SW480 (cell line): ENCODE results near the gene ZBTB34.
A peak's percentile ranks its signal among the peaks of the same experiment; 100 is the strongest.

Experiments
- DNase-seq: peaks from one replicate; pipeline ENCODE4 v3.0.0-alpha.2; 2016; ENCODE audit warnings: low spot score

The ZBTB34 gene

DNA sequence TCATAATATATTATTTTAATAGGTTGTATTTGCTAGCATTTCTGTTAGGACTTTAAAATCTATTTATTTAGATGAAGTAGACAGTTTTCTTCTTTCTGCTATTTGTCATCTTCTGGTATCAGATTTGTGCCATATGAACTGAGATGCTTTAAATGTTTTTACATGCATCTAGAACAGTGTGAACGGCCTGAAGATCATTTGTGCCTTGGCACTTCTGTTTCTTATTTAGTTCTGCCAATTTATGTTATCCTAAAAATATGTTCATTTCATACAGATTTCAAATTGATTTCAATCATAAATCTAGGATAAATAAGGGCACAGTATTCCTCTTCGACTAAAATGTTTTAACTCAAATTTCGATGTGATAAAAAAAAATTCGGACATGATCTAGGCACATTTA, 16.1 kb downstream of the ZBTB34 start:
- no peak for DNase-seq

DNA sequence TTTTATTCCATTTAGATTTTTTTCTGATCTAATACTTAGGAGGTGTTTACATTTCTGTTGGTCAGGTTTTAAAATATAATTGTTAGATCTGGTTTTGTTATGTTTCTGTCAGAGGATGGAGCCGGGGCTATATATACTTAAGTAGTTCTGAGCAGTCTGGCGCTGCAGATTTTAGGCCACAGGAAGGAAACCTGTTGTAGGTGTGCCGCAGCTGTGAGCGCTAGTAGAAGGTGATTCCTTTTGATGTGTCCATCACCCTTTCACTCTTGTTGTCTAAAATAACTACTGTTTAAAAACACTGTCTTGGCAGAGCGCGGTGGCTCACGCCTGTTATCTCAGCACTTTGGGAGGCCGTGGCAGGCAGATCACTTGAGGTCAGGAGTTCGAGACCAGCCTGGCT, 17.0 kb downstream of the ZBTB34 start:
- no peak for DNase-seq

DNA sequence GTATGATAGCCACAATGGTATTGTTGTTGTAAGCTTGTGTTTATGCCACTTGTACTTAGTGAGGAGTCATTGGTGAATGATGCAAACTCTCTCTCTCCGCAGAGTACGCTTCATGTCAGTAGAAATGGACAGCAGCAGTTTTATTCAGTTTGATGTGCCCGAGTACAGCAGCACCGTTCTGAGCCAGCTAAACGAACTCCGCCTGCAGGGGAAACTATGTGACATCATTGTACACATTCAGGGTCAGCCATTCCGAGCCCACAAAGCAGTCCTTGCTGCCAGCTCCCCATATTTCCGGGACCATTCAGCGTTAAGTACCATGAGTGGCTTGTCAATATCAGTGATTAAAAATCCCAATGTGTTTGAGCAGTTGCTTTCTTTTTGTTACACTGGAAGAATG, 18.8 kb downstream of the ZBTB34 start:
- no peak for DNase-seq

DNA sequence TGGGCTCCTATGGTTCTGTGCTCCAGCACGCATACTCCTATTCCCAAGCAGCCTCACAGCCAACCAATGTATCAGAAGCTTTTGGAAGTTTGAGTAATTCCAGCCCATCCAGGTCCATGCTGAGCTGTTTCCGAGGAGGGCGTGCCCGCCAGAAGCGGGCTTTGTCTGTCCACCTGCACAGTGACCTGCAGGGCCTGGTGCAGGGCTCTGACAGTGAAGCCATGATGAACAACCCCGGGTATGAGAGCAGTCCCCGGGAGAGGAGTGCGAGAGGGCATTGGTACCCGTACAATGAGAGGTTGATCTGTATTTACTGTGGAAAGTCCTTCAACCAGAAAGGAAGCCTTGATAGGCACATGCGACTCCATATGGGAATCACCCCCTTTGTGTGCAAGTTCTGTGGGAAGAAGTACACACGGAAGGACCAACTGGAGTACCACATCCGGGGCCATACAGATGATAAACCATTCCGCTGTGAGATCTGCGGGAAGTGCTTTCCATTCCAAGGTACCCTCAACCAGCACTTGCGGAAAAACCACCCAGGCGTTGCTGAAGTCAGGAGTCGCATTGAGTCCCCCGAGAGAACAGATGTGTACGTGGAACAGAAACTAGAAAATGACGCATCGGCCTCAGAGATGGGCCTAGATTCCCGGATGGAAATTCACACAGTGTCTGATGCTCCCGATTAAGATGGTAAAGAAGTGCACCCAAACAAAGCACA, 19.9 kb downstream of the ZBTB34 start:
- DNase-seq, result no peak

DNA sequence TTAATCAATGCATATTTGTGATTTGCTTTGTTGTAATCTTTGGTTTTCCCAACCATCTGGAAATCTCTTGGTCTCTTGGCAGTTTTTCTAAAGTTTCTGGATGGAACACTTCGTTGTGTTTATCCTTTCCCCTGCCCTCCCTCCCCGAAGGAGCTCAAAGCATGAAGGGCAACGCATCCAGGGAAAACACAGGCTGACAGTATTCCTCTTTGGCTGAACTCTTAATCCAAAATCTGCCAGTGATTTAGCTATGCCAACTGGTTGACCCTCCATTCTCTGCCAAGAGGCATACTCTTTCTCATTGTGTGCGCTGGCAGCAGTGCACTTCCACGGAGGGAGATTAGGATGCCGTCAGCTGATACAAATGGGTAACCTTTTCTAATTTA, 20.5 kb downstream of the ZBTB34 start:
- DNase-seq, result no peak

DNA sequence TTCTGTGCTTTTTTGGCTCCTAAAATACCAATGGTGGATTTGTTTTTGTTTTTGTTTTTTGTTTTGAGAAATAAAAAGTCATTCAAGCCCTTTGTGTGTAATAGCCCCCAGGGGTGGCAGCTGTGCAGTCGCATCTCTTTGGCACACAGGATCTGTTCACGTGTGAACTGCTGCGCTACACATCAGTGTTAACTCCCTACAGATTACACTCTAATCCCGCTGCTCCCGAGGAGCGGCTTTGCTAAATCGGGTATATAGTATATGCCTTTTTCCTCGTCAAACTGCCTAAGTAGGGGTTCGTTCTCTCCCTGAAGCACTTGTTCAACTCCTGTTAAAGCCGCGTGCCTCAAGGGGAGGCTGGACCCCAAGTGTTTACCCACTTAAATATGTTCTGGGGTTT, 22.3 kb downstream of the ZBTB34 start:
- no peak for DNase-seq

DNA sequence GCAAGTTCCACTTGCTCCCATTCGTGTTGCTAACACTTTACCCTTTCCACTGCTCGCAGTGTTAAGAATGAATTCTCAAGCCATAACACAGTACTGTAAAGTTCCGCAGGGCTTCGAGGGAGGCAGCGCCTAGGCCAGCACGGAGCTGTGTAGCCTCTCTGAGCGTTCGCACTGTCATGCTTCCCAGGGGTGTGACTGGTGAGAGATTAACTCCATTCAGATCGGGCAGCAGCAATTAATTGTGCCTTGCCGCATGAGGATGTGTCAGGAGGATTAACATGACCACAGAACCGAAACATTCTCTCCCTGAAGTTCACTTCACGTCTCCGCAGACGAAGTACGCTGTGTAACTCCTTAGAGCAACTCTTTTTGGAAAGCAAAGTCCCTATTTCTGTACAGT, 23.2 kb downstream of the ZBTB34 start:
- DNase-seq, result no peak

DNA sequence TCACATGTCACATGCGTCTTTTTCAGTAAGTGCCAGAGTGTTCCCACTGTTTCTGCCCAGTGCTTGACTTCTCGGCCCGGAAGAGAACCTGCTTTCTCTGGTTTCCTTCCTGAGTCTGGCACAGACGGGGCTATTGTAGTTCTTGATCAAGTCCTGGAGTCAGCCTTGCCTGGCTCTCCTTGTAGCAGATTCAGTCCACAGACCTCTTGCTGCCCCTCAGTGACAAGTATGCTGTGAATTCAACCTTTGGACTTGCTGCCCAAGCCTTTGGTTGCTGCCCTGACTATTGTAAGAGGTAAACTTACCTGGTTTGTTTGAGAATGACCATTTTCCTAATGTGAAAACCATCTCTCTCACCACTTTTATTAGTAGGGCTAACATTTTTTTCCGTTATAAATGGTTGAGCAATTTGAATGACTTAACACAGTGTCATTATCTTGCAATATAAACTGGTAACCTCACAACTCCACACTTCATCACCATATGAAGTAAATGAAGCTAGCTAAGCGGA, 24.7 kb downstream of the ZBTB34 start:
- DNase-seq, result no peak

DNA sequence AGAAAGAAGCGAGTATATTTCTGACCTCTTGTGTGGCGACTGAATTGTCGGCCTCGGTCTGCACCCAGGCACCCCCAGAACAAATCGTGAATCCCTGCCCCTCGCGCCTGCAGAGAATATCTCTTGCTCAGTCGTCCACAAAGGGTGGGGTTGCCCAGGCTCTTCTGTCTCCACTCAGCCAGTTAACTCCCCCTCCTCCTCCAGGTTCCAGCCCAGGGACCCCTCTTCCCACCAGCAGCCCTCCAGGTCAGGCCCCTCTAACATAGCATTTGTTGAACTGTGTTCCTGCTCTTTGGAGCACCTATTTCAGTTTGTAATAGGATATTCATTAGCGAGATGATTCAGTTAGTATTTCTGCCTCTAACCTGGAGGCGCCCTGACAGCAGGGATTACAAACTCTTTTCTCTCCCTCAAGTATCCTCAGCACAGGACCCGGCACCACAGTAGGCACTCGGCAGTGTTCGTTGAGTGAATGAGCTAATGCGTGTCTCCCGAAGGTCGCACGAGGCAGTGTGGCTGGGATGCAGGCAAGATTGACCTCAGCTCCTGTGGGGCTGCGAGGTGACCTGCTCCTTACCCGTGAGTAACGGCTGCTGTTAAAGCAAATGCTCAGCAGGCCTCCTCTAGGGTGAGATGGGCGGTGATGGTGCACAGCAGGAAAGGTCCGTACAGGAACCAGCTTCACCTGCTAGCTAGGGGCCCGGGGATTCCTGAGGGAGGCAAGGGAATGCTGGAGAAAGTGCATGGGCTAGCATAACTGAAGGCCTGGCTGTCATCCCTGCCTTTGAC, 25.8 kb downstream of the ZBTB34 start:
- no peak for DNase-seq

DNA sequence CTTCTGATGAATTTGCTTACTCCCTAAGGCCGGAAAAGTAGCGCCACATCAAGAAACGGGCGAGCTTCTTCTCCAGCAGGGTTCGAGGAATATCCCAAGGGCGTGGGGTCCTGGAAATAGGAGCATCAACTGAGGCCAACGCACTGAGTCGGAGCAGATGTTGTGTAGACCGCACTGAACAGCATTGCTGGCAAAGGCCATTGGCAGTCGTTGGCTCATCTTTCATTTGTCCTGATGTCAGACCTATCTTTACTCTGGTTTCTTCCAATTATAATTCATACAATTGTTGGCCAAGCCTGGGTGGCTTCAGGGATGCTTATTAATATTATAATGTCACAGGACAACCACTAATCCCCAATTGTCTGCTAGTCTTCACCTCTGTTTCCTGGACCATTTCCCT, 26.5 kb downstream of the ZBTB34 start:
- DNase-seq, result no peak

DNA sequence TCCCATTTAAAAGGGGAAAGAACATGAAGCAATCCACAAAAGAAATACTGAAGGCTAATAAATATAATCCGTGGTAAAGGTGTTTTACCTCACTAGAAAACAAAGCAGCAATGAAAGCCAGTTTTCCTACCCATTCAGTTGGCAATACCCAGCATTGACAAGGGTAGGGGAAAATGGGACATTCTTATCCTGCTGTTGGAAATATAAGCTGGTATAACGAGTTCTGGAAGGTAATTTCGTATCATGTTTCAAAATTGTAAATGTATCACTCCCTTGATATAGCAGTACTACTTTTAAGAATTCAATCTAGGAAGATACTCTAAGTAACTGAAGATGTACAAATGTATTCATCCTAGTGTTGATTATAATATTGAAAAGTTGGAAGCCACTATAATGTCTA, 31.2 kb downstream of the ZBTB34 start:
- no peak for DNase-seq

DNA sequence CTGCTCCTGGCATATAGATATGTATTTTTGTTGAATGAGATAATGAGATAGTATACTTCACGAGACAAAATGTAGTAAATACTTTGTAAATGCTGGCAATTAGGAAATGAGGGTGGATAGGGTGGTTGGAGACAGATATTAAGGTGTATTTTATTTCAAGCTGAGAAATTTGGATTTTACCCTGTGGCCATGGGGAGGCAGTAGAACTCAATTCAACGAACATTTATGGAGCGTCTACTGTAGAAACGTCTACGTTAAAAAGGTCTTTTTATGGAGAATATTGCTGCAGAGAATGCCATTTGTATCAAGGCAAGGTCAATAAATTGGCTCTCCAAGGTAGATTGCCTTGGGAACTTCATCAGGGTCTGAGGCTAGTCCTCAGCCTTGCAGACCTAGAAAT, 32.6 kb downstream of the ZBTB34 start:
- DNase-seq, result no peak

DNA sequence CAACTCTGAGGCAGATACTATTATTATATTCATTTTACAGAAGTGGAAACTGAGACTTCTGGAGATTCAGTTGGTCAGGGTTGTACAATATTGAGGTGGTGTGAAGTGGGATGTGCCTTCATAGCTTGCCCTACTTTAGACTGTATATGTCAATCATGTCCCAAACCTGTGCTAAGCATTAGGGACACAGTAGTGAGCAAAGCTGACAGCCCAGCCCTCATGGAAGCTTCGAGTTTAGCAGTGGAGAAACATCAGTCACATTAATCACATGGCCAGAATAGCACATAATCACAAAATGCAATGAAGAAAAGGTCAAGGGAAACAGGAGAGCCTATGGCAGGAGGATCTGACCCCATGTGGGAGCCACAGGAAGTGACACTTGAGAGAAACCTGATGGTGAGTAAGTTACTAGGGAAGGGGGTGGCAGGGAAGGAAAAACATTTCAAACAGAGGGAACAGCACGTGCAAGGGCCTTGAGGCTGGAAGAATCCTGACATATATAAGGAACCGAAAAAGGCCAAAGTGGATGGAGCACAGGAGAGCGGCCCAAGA, 33.7 kb downstream of the ZBTB34 start:
- no peak for DNase-seq

DNA sequence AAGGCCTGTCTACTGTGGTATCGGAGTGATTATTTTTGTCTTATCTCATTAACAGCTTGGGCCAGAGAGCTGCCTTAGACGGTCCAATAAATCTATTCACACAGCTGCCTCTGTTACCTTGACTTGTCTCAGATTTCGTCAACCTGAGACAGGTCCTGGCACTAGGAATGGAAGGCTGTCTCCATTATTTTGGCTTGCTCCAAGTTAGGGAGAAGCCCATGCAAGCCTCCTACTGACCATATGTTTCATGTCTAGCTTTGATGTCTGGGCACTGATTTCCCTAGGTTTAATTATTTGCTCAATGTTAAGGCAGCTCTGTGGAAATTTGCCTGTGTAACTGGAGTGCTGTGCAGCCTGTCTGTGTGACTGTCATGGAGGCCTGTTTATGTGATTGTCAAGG, 41.8 kb downstream of the ZBTB34 start:
- no peak for DNase-seq

DNA sequence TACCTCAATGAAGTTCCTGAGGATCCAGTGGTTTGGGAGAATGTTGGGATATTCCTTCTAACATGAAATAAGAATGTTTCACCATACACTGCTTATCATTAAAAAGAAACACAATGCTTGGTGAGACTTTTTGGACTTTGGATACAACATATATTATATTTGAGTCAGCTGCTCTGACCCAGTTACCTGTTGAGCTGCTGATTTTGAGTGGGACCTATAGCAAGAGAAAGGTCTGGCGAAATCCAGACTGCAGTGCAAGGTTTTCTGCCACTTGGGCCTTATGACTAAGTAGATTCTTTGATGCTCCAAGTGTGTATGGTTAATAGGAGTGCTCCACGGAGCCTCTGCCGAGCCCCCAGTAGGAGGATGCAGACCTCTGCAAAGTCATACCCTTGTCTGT, 44.1 kb downstream of the ZBTB34 start:
- no peak for DNase-seq

DNA sequence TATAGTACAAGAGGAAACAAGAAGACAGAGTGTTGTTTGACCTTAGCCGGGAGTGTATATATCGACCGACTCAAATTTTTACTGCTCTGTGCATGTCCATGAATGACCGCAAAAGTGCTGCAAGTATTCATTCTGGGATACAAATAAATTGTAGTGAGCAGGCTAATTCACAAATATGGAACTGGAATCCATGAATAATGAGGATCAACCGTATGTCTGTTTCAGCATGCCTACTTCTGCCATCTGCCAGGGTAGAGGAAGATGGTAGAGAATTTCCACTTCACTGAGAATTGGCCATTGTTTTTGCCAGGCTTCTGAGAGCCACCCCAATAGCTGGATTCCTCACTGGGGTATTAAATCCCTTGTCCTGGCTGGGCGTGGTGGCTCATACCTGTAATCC, 45.7 kb downstream of the ZBTB34 start:
- DNase-seq, result no peak

DNA sequence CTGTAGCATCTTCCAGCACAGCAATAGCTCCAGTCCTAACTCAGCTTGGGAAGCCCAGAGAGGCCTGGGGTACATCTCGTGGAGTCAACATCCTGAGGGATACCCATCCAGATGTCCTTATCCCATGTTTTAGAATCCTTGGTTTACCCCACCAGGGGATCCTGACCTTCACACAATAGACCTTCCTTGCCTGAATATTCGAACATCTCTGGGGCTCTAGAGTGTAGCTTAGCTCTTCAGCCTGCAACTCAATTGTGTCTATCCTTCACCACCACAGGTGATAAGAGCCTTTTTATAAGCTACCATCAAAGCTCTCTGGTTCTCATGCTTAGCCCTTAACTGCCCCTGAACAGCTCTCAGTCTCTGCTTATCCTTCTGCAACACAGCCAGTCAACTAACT, 46.6 kb downstream of the ZBTB34 start:
- DNase-seq, result no peak

DNA sequence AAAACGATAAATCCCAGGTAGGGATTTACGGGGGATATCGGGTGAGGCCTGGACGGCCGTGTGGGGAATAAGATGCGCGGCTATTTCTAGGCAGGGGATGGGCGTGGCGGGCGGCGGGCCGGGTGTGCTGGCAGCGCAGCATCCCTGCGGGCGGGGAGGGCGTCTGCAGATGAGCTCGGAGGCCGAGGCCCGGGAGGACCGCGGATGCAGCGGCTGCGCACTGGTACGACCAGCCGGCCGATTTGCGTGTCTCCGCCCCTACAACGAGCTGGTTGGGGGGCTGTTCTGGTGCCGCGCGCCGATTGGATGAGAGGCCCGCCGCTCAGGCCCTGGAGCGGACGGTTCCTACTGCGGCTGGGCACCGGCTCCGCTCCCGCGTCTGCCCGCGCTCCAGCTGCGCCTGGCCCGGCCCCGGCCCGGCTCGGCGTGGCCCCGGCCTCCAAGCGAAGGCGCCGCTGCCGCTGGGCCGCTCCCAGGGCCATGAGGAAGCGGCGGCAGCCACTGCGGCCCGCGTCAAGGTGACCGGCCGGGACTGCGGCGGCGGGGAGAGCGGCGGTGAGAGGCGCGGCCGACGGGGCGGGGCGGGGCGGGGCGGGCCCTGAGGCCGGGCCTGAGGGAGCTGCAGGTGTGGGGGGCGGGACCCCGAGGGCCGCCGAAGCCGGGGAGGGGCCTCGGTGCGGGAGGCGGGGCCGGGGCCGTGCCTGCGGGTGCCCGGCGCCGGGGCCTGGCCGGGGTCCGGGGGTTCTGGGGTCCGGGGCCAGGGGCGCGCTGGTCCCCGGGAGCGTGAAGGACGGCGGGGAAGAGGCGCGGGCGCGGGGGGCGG, 54.2 kb downstream of the ZBTB34 start, which contains the start of gene RALGPS1:
Gene RALGPS1 (plus strand): TSS at position 325 of the 823 bp plus-strand sequence. CDS start 47,508 bp downstream, outside the sequence.
- peak; percentile 96 for DNase-seq

DNA sequence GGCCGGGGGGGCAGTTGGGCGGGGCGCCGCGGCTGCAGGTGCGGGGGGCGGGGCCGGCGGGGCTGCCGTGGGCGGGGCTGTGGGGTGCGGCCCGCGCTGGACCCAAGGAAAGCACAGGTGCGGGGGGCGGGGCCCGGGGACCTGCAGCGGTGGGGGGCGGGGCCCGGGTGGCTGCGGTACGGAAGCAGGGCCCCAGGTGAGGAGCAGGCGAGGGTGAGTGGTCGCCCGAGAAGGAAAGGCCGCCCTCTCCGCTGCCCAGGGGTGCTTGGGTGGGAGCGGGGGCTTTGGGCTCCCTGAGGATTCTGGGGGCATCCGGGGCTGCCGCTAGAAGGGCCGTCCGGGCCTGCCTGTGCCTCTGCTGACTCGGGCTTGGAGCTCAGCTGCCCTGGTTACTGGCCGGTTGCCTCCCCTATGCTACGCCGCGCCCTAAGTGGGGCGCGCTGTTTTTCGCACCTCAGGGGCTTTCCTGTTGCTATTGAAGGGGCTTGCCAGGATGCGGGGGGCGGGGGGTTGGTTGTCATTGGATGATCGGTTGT, 54.9 kb downstream of the ZBTB34 start:
- DNase-seq, result peak; percentile 76

DNA sequence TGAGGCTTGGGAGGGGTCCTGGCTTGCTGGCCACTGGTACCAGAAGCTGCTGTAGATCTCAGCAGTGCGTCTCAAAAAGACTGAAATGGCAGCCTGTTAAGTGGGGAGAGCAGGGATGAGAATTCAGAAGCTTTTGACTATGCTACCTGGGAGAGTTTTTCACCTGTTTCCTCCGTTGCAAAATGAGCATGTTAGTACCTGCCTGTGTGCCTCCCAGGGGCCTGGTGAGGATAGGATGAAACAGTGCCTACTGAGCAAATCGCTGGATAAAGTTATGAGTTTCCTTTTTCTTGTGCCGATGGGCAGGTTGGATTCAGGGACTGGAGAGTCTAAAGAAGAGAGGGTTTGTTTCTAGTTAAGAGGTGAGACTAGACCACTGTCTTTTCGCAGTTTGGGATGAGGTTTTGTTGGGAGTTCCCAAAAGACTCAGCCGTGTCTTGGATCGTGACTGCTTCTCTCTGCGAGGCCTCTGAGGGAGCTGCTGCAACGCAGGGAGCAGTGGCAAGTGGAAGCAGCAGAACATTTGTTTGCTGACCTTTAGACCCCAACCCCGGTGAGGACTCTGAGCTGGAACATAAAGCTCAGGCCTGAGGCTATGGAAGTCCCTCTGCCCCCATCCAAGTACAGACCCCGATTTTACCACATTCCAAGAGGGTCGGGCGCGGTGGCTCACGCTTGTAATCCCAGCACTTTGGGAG, 55.6 kb downstream of the ZBTB34 start:
- DNase-seq, result no peak

DNA sequence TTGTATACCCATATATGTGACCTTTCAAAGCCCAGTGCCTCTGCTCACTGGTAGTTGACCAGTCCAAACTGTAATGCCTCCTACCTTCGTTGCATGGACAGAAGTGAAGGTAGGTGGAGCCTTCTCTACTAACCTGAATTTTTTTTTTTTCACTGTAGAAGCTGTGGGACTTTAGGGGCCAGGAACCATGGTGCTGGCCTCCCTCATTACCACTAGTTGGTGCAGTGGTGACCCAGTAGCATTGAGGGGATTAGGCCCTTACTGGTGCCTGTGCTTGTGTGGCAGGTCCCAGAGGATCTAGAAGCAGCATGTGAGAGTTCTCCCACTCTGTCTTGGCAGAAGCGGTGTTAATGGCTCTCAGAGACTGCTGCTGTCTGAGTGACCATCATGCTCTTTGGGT, 56.5 kb downstream of the ZBTB34 start:
- DNase-seq, result peak; percentile 28
